ENCODE results near the gene GOLGB1.

DNA sequence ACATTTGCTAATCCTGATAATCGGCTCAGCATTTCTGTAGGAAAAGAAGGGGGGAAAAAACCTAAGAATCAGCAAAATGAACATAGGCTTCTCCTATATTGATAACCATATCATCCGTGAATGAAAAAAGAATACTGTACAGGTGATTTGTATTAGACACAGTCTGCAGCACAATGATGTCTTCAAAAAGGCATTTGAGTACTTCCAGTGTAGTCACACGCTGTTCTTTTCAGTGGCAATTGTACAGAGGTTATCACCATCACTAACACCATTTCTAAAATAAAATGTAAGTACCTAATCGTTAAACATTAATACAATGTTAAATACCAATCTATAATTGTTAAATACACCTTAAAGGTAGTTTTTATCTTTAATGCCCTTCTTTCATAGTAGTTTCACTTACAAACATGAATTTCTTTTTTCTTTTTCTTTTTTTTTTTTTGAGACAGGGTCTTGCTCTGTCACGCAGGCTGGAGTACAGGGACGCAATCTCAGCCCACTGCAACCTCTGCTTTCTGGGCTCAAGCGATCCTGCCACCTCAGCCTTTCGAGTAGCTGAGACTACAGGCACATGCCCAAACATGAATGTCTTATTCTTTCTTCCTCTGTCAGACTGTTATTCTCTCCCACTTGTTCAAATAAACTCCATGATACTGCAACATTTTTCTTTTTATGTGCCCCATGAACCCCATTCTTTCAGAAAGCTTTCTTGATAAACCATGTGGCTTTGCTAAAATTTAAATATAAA, 18.4 kb downstream of the GOLGB1 start:
- TF ChIP-seq GLIS3 (CRISPR knock-in tag; IDR thresholded peaks at IDR 0.05) (no peak), ESRRG (CRISPR knock-in tag; IDR thresholded peaks at IDR 0.05) (no peak), PATZ1 (CRISPR knock-in tag; IDR thresholded peaks at IDR 0.05; ENCODE audit: borderline replicate concordance) (no peak), RARB (CRISPR knock-in tag; IDR thresholded peaks at IDR 0.05) (no peak), TOX (CRISPR knock-in tag; IDR thresholded peaks at IDR 0.05; ENCODE audit: borderline replicate concordance) (no peak), POU6F1 (CRISPR knock-in tag; IDR thresholded peaks at IDR 0.05; ENCODE audit: borderline replicate concordance, low read depth) (no peak), ZFP3 (CRISPR knock-in tag; IDR thresholded peaks at IDR 0.05) (no peak), ISL1 (CRISPR knock-in tag; IDR thresholded peaks at IDR 0.05) (no peak), TSHZ2 (CRISPR knock-in tag; IDR thresholded peaks at IDR 0.05) (no peak)
